GM12865 (cell line): ENCODE results near the gene SLFN13.
"Not testable (repeated sequence)": the region's sequence is repeated elsewhere in the genome, so short reads cannot be mapped to it uniquely, and the experiment has no call there.

ENCODE experiments used
- DNase-seq: peaks from one replicate; pipeline ENCODE4 v3.0.0; 2010; ENCODE audit warnings: low read depth
- H3K4me3 ChIP-seq: 2 replicates; pipeline ENCODE4 v1.5.1; 2011; ENCODE audit warnings: mild to moderate bottlenecking, low read depth, low read length, control low read depth
- CTCF ChIP-seq: IDR thresholded peaks from 2 replicates; pipeline ENCODE4 v1.5.1; 2011; ENCODE audit warnings: low read length, control low read depth, low read depth, inconsistent platforms; ENCODE audit not compliant: insufficient read depth; ENCODE audit errors: missing control alignments

SLFN13 gene

DNA sequence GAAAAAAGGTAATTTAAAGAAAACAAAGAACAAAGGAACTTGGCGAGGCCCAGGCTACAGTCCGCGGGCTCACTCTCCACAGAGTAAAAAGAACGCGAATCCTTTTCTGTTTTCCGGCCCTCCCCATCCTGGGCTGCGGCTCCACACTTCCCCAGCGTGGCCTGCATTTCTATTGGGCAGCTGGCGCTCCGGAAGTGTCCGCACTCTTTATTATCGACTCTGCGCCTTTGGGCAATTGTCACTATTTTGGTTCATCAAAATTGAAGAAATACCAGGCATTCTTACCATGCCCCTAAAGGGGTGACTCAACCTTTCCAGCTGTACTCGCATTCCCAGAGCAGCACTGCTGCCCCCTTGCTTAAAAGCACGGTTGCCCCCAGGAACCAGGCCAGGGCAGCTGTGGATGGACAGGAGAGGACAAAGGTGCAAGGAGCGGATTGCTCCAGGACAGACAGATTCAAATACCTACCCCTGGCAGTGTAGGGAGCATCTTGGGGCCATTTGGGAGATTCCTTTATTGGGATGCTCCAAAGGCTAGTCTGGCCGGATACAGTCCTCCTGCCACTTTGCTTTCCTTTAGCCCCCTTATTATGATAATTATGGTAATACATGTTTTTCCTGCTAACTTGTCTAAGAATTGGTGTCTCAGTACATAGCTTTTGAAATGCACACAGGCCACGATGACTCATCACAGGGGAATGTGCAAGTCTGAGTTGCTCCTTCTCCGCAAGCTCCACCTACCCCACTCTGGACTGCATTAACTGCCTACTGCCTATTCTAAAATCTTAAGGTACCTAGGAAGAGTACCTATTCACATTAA is 15.3 kb downstream of the SLFN13 start:
- TF ChIP-seq CTCF, result no peak
- H3K4me3 ChIP-seq, result peak overlapping the region; percentile 93
- DNase-seq, result peak; percentile 89

GRCh38 chr17:35432176-35433074 is 16.1 kb downstream of the SLFN13 start, which contains the start of gene SLFN12:
Gene SLFN12 (minus strand): TSS chr17:35432500. CDS start chr17:35423028, 9,472 bp downstream.
- DNase-seq, result peak; percentile 90
- TF ChIP-seq CTCF, result no peak
- H3K4me3 ChIP-seq, result peak within 1 kb of the TSS; percentile 93

DNA sequence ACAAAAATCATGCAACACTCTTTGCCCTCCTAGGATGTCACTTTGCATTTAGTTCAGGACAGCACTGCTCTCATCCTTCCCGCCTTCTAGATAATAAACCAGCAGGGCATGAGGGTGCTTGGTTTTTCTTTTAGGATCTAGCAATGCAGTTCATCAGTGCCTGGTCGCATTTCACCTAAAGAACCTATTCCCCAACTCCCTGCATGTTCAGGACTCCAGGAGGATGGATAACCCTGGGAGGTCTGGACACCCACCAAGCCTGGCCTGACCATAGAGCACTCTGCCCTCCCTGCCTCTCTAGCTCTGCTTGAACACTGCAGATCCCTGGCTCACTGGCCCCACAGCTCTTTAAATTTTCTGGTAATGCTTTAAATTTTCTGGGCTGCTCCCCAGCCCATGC is 18.9 kb downstream of the SLFN13 start:
- no peak for DNase-seq
- TF ChIP-seq CTCF, result no peak
- no peak overlapping the region for H3K4me3 ChIP-seq

GRCh38 chr17:35428229-35428628 is 20.3 kb downstream of the SLFN13 start:
- DNase-seq, result no peak
- no peak for TF ChIP-seq CTCF
- H3K4me3 ChIP-seq, result no peak overlapping the region

GRCh38 chr17:35423761-35424160 is 24.8 kb downstream of the SLFN13 start:
- no peak overlapping the region for H3K4me3 ChIP-seq
- DNase-seq, result no peak
- TF ChIP-seq CTCF, result no peak

- not testable (repeated sequence) for DNase-seq, H3K4me3 ChIP-seq
These were observed 27.5 kb downstream of the SLFN13 start for GRCh38 chr17:35421069-35421468.

GRCh38 chr17:35416659-35417058 is 31.9 kb downstream of the SLFN13 start:
- no peak for TF ChIP-seq CTCF
- DNase-seq, result no peak
- H3K4me3 ChIP-seq, result no peak overlapping the region

DNA sequence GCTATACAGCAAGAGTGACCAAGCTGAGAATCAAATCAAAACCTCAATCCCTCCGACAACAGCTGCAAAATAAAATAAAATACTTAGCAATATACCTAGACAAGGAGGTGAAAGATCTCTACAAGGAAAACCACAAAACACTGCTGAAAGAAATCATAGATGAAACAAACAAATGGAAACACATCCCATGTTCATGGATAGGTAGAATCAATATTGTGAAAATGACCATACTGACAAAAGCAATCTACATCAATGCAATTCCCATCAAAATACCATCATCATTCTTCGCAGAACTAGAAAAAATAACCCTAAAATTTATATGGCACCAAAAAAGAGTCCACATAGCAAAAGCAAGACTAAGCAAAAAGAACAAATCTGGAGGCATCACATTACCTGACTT is 33.9 kb downstream of the SLFN13 start:
- H3K4me3 ChIP-seq, result not testable (repeated sequence)

More for the DNA sequence above, 33.9 kb downstream of the SLFN13 start:
- DNase-seq, result not testable (repeated sequence)
